ENCODE measurements around the gene ATP1B4. TPM values are rescaled to one million over a fixed set of nuclear protein-coding genes. Genes with fewer than 3 reads are reported as not detected.
"Not testable (repeated sequence)": the region's sequence is repeated elsewhere in the genome, so short reads cannot be mapped to it uniquely, and the experiment has no call there.

Gene ATP1B4
- 1.1 TPM for polyA plus RNA-seq (2013, experiment 1 of 2; ENCODE audit: insufficient read length)
- polyA plus RNA-seq (2013, experiment 2 of 2; ENCODE audit: insufficient read length), result 4.8 TPM

DNA sequence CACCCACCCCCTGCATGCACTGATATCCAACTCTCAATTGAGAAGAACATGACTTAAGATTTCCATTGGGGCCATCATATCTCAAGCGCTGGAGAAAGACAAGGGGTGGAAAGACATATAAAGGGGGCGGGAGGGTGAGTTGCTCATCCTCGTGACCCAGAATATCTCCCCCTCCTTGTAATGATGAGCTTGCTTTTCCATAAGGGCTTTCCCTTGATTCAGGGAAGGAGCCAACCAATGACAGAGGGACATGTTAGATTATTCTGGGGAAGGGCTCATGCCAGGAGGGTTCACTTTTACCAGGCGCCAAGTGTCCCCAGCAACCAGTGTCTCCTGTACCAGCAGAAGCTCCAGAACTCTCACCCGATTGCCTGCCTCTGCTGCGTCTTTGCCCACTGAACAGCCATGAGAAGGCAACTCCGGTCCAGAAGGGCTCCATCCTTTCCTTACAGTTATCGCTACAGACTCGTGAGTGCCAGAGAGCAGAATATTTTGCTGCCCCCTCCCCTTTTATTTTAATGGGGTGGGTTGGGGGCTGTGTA, at the start of gene ATP1B4:
Gene ATP1B4 (plus strand): TSS at position 326 of the 542 bp plus-strand sequence. CDS start 80 bp downstream, at position 406.
- DNase-seq, result no peak

DNA sequence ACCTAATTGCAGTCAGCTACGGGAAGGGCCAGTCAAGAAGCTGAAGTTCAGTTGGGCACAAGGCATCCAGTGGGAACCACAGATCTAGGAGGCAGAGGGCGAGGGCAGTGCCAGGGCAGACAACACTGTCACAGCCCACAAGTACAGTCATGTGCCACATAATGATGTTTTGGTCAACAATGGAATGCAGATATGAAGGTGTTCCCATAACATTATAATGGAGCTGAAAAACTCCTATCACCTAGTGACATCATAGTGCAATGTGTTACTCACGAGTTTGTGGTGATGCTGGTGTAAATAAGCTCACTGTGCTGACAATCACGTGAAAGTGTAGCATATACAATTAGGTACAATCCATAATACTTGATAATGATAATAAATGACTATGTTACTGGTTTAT, 46.1 kb upstream of the ATP1B4 start:
- no peak for DNase-seq

DNA sequence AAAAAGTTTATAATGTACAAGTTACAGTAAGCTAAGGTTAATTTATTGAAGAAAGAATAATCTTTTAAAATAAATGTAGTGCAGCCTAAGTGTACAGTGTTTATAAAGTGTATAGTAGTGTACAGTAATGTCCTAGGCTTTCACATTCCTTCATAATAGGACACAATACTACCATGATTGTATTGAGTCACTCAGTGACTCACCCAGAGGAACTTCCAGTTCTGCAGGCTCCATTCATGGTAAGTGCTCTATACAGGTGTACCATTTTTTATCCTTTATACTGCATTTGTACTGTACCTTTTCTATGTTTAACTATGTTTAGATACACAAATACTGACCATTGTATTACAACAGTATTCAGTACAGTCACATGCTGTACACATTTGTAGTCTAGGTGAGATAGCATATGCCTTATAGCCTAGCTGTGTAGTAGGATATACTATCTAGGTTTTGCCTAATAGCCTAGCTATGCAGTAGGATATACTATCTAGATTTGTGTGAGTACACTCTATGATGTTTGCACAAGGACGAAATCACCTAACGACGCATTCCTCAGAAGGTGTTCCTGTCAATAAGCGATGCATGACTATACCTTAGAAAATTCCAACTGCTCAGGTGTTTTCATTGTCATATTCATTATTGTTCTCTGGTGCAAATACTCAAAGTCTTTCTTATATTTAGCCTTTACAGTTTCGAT, 45.2 kb upstream of the ATP1B4 start:
- peak; percentile 18 for DNase-seq

DNA sequence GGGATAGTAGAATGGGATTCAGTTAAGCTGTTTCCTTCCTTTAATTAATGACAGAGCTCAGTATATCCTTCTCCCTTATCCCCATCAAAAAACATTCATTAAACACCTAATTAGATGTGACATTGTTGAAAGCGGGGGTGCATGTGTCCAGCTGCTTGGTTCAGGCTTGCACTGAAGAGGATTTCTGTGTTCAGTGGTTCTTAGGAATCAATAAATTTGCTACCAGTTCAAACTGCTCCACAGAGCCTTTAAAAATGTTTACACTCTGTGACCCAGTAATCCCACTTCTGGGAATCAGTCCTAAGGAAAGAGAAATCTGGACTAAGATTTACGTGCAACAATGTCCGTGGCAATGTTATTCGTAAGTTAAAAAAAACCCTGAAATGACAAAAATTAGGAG, 43.5 kb upstream of the ATP1B4 start:
- no peak for DNase-seq

DNA sequence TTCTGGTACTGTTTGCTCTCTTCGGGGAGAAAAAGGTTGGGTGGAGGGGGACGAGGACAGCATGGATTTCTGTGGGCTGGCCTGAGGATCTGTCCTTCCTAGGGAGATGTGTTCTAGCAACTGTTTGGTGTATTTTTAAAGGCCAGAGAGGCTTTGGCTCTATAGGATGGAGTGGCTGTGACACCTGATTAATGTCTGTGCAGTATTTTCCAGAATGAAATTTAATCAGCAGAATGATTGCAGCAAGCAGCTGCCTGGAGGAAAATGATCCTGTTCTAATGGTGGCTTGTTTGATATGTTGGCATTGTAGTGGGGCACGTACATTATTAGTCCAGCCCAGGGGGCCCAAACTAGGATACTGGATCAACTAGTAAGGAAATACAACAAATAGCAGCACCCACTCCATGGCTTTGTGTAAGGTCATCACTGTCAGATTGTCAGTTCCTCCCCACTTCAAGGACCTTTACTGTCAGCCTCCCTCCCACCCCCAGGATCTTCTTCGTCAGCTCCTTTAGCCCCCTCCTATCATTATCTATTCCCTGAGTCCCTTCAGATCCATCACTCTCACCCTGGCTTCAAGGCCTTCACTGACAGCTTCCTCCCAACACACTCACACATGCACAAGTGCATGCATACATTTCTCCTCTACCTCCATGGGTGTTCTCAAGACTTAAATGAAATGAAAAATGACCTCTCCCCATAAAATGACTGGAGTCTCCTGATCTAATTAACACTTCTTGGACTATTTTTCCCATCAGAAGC, 40.2 kb upstream of the ATP1B4 start:
- DNase-seq, result no peak

DNA sequence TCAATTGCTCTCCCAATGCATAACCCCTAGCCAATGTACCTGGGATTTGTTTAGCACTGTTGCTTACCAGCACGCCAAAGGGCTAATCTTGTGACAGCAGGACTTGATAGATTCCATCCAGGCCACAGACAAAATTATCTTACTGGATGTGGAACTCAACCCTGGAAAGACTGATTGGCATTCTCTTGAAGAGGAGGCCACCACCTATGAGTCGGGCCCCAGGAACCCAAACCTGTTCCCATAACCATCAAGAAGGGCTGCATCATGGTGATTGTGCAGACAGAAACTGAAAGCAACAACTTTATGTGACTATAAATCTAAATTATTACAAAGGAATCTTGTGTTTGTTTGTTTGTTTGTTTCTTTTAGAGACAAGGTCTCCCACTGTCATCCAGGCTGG, 30.8 kb upstream of the ATP1B4 start:
- no peak for DNase-seq

DNA sequence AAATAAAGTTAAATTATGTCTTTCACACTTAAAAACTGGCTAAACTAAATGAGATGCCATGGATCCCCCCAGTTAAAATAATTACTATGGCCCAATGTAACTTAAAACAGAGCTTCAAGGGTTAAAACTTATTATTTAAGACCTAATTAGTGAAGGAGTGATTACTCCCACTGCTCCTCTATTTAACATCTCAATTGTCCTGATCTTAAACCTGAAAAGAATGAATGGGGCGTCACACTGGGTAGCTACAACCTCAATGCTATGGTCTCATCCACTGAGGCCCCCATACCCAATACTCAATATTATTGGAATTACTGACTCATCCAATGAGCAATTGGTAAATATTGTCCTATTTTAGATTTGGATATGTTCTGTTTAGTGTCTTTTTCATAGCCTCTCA, 29.5 kb upstream of the ATP1B4 start:
- no peak for DNase-seq

DNA sequence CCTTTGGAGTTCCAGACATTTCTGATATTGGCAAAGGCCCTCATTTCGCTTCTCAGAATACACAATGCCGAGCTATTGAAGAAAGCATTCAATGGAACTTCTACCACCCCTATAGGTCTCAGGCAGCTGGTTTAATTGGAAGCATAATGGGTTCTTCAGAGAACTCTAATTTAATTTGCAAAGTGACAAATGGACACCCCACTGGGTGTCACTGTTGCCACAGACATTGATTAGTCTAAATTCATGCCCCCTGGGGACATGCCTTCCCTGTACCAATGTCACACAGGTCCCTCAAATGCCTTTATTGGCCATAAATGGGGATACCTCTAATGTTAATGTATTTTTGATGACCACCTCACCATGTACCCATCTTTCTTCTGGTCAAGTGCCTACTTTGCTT, 27.7 kb upstream of the ATP1B4 start:
- DNase-seq, result no peak

DNA sequence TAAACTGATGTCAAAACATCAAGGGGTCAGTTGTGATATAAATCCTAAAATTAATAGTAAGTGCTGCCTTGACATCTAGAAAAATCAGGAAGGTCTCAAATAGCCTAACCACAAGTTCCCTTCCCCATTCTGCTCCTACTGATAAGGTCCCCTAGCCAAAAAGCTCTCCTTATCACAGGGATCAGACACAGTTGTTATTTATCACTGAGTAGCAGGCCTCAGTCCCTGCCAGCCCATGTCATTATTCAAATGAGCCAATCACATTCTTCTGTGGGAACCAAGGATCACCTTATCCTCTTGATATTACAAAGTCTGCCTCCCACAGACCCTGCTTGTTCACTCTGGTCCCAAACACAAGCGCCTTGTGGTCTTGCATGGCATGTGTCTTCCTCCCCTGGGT, 27.3 kb upstream of the ATP1B4 start:
- no peak for DNase-seq

DNA sequence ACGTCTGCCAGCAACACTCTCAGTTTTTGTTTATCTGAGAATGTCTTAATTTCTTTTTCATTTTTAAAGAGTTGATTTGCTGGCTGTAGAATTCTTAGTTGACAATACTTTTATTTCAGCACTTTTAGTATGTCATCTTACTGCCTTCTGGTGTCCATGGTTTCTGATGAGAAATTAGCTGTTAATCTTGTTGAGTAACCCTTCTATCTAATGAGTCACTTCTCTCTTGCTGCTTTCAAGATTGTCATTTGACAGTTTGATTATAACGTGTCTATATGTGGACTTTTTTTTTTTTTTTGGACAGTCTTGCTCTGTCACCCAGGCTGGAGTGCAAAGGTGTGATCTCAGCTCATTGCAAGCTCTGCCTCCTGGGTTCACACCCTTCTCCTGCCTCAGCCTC, 26.6 kb upstream of the ATP1B4 start:
- DNase-seq, result no peak

DNA sequence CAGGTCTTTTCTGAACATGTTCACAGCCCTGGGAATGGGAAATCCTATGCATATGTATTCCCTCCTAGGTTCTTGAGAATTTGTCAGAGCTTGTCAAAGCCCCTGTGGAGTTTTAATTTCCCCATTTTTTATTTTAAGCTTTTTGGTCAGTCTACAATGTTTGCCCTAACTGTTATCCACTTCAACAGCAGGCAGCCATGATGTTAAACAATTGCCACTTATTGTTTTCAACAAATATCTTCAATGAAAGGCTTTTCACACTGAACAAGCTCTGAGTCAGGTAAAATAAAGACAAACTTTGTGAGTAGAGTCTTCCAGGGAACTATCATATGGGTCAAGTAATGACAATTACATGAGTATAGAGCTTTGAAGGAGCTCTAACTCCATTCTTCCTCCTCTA, 25.0 kb upstream of the ATP1B4 start:
- DNase-seq, result no peak

DNA sequence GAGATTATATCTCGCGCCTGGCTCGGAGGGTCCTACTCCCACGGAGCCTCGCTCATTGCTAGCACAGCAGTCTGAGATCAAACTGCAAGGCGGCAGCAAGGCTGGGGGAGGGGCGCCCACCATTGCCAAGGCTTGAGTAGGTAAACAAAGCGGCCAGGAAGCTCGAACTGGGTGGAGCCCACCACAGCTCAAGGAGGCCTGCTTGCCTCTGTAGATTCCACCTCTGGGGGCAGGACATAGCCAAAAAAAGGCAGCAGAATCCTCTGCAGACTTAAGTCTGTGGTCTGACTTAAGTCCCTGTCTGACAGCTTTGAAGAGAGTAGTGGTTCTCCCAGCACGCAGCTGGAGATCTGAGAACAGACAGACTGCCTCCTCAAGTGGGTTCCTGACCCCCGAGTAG, 17.3 kb upstream of the ATP1B4 start:
- DNase-seq, result not testable (repeated sequence)

DNA sequence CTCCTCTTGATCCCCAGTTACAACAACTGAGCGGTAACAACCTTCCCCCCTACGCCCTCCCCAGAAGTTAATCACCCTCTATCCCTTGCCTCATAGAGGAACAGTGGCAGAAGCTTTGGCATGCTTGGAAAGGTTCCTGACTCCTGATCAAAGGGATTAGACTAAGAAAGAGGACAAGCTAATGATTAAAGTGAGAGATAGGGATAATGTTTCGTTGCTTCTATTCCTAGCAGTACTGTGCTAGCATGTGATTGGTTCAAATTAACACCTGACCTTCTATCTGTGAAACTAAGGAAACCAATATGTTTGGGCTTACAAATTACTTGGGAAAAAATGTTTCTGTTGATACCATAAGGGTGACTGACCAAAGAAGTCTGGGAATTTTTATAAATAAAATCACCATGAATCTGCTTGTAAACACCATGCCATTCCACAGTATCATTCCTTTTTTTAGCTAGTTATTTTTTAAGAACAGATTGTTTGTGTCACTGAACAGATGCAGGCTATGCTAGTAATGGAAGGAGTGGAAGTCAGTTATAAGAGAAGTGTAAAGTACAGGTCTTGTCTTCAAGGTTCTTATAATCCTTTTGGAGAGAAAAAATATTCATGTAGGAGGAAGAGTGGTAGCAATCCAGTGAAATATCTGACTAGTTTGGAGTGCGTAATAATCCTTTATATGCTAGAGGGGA, 11.3 kb upstream of the ATP1B4 start:
- DNase-seq, result no peak

DNA sequence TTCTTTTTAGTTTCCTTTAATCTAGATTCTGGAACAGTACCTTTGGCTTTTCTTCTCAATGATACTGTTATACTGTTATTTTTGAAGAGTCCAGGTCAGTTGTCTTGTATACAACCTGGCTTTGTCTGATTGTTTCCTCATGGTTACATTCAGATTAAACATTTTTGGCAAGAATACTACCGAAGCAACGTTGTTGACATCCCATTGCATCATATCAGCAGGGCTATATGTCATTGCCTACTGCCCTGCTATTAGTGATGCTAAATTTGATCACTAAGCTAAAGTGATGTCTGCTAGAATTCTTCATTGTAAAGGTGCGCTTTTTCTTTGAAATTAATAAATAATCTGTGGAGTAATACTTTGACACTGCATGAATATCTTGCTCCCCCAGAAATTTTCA, 5.8 kb upstream of the ATP1B4 start:
- DNase-seq, result no peak

DNA sequence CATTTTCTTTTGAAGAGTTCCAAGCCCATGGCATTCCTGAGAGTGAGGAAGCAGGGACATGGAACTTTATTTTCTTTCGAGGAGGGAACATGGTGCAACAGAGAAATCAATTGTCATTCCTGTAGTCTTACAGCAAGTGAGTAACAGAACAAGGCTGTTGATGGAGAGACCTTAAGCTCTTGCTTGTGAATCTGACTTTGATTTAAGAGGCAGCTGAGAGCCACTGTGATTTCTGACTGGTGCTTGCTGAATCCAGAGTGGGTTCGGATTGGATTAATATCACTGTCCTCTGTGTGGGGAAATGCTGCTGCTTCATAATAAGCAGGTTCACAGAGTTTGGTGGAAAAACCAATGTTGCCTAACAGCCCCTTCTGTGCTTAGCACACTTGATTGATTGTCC, 4.7 kb upstream of the ATP1B4 start:
- no peak for DNase-seq

DNA sequence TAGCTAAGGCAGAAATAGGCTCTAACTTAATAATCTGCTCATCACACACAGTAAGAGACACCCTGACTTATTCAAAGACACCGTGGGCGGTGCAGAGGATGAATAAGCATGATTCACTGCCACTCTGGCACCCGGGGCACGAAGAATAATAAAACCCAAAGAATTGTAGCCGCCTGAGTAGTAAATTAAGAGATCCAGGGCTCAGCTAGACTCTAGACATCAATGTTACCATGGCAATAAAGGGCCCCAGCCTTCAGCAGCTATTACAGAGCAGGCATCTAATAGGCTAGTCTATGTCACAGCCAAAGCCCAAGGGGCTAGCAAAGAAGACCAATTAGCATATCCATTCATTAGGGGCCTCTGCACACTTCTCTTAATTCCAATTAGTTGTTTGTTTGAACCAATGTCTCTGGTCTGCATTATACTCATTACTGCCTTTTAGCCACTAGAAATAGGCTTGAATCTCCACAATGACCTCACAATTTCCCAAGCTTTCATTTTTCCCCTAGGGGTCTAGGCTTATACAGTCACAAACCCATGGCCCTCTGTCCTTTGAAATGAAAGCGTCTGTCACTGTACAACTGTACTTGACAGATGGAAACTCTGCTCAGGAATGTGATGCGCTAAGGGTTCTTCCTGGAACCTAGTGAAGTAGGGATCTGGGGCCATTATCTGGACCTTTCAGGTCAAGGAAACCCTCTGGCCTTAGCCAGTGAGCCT, 3.0 kb upstream of the ATP1B4 start:
- DNase-seq, result peak; percentile 51

DNA sequence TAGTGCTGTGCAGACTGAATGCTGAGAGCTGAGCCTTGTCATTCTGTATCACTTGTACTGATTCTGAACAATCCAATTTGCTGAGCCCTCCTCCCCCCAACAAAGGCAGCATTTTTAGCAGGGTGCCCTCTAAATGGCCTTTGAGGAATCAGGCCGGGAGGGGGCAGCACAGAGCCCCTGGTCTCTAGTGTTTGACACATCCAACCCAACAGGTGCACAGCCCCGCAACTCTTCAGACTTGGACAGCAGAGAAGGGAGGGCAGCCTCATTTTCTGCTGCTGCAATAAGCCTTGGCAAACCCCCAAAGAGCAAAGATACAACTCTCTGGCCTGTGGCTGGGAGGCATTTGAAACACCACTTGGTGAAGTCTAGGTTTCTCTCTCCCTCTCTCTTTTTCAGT, 3.4 kb downstream of the ATP1B4 start:
- DNase-seq, result peak; percentile 2

DNA sequence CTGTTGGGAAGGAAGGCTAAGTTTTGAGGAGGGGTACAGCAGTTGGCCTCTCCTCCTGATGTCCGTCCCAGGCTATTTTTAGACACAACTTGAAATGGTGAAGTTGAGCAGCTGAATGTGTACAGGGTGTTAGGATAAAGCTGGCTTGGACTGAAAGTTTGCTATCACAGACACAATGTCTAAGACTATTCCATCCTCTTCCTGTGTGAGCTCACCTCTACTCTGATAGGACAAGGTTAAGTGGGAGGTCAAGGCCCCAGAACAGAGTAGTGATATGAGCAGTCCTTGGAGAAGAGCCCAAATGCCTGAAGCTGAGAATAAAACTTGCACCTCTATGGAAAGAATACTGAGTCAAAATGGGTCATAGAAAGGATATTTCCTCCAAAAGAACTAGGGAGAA, 4.1 kb downstream of the ATP1B4 start:
- DNase-seq, result no peak

DNA sequence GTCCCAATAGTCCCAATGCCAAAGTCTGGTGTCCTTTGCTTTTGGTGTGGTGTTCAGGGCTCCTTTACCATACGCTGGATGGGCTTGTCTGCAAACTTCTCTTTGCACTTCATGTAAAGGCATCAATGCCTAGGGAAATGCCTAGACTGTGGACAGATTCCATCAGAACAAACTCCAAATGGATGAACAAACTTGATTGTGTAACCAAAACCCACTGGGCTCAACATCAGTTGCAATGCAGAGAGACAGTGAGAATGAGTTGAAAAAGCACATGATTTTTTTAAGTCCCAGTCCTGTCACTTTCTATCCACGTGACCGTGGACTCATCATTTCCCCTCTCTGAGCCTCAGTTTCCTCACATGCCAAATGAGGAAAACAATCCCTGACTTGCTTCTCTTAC, 4.9 kb downstream of the ATP1B4 start:
- DNase-seq, result no peak

DNA sequence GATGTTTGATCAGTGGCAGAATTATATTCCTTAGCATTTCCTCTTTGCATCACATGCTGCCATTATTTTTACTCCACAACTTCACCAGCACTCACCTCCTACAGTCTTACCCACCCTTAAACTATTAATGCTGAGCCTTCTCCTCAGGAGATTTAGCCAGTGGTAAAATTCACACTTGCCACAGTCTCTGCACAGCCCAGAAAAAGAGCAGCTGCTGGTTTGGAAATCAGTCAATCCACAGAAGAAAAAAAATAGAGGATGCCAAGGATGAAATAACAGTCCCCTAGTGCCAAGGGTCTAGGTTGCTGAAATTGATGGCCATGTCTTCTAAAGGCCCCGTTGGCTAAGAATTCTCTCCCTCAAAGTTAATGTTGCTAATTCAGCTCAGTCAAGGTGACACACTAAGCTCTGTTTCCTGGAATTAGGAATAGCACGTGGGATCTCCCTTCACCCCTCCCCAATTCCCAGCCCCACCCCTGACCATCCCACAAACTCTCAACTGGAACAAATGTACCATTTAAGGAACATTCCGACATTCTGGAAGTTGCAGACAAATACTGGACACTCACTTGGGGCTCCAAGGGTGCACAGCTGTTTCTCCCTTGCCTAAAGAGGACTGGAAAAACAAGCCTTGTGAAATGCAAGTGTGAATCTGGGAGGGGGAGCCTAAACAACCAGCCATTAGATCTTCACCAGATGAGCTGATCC, 5.7 kb downstream of the ATP1B4 start:
- no peak for DNase-seq

DNA sequence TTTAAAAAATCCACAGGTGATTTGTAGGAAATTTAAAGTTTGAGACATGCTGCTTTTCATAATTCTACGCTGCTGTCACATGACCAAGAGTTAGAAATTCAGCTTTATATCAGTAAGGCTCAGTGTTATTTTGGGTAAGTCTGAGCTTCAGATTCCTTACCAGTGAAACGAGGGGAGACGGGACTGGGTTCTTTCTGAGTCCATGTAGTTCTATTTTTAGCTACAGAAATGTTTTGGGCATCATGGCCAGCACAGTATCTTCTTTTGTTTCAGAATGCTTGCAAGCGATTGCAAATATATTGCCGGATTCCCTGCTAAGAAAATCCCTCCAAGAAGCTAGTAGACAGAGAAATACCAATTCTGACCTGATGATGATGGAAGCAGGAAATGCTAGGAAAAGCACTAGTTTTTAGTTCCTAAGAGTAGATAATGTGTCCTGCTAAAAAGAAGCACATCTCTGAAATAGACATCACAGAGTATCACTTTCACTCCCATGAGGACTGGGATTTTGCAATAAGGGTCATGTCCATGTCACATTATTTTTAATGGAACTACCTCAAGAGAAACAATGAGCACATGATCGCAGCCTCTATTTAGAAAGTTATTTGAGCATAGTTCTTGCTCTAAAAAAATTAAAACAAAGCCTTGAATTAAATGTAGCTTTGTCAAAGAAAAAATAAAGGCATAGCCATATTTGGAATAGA, 10.9 kb downstream of the ATP1B4 start:
- DNase-seq, result no peak
